T-helper 22 cell (primary cell): ENCODE measurements around the gene APOF.
"Not testable (repeated sequence)": the region's sequence is repeated elsewhere in the genome, so short reads cannot be mapped to it uniquely, and the experiment has no call there.

ENCODE experiments used
- DNase-seq: peaks from one replicate; pipeline ENCODE4 v3.0.0-alpha.2; 2020; ENCODE audit warnings: low read depth

Gene APOF

DNA sequence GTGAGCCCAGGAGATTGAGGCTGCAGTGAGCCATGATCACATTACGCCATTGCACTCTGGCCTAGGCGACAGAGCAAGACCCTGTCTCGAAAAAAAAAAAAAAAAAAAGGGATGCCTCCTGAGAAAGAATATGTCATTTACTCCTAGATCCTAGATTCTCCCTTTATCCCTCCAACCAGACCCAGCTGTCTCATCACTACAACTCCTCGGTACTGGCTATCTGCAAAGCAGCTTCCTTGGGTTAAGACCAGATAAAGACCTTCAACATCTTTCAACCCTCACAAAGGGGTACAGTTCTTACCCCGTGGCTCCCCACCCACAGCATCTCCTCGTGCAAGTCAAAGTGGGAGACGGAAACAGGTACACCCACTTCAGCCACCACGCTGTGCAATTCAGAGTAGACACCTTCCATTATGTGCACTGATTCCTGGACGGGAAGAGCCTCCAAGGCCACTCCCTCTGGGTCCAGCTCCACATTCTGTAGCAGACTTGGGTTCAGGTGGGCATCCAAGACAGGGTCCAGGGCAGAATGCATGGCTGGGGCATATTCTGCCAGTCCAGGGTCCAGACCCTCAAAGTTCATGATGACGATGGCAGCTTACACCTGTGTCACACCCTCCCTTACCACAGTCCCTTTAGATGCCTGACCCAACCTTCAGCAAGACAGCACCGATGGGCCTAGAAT lies 30.0 kb downstream of the APOF start:
- DNase-seq: no peak

DNA sequence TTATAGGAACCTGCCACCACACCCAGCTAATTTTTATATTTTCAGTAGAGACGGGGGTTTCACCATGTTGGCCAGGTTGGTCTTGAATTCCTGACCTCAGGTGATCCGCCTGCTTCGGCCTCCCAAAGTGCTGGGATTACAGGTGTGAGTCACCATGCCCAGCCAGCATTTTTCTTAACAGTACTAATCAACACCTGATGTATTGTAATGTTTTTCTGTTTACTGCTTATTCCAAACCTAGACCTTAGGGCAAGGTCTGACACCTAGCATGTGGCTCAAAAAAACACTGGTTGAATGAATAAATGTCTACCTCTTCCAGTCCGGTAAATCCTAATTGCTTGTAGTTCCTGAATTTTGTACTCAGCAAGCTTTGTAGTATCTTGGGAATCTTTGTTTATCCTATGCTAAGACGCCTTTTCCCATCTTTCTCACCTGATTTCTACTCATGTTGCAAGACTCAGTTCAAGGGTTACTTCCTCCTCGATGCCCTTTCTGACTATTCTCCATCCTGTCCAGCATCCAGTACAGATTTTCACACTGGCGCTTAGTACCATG lies 31.6 kb downstream of the APOF start:
- no peak for DNase-seq

DNA sequence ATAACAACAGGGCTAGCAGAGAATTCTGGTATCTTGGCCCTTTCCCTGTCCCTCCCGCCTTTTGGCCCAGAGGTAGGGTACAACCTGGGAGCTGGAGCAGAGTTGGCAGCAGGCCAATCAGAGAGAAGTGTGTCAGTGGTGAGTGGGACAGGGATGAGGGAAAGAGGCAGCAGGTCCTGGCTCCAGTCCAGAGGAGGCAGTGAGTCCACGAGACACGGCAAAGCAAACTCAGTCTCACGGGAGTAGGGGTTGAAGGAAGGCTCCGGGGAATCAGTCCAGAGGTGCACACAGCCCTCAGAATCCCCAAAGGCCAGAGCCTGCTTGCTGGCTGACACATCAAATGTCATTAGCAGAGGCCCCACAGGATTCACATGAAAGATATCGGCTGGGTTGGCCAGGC lies 36.1 kb downstream of the APOF start:
- no peak for DNase-seq

DNA sequence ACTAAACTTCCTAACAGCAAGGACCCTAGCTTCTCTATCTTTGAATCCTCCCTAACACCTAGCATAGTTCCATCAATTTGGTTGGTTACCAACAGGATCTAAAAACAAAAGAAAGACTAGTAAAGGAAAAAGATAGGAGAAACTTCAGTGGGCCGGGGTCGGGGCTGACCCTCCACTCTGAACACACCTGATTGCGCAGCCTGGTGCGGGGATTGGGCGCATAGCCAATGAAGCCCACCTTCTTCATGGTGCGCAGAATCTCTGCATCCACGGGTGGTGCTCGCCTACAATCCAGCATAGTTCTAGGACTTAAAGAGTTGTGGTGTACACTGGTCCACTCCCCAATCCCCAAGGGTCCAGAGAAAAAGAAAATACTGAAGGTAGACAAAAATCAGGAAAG lies 36.5 kb downstream of the APOF start:
- no peak for DNase-seq

DNA sequence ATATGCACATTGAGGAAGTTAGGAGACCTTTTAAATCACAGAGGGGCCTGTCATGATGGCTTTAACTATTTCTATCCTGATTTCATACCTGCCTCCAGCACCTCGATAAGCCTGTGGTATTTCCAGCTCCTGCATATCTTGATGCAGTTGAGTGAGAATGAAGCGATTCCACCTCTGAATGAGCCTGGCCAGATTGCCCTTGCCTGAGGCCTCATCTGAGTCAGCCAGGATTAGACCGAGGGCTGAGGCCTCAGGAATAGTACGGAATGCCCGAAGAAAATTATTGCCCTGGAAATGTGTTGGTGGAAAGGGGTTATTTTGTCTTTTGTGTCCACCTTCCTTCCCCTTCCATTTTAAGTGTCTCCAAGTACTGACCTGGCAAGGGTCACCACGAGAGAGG lies 38.5 kb downstream of the APOF start:
- DNase-seq: no peak

- DNase-seq: not testable (repeated sequence)
Observed at GRCh38 chr12:56321610-56322009, 41.0 kb downstream of the APOF start.

GRCh38 chr12:56321027-56321426 lies 41.6 kb downstream of the APOF start:
- no peak for DNase-seq

GRCh38 chr12:56317675-56318074 lies 45.0 kb downstream of the APOF start:
- DNase-seq: no peak

GRCh38 chr12:56315622-56316473 lies 46.8 kb downstream of the APOF start, which contains the start of gene CNPY2:
Gene CNPY2 (minus strand): TSS chr12:56315988. CDS start chr12:56315217, 771 bp downstream.
- DNase-seq: peak; percentile 93

GRCh38 chr12:56315249-56315621 lies 47.4 kb downstream of the APOF start:
- DNase-seq: no peak

GRCh38 chr12:56311003-56311402 lies 51.7 kb downstream of the APOF start:
- no peak for DNase-seq
